HG02642 (cell line): ENCODE measurements around the gene MKRN3.

Experiments used
- ATAC-seq: cut with Tn5 transposase; IDR thresholded peaks from one replicate; pipeline ENCODE4 v1.9.1; 2021; ENCODE audit warnings: mild to moderate bottlenecking; ENCODE audit not compliant: unreplicated experiment, poor library complexity

The MKRN3 gene

DNA sequence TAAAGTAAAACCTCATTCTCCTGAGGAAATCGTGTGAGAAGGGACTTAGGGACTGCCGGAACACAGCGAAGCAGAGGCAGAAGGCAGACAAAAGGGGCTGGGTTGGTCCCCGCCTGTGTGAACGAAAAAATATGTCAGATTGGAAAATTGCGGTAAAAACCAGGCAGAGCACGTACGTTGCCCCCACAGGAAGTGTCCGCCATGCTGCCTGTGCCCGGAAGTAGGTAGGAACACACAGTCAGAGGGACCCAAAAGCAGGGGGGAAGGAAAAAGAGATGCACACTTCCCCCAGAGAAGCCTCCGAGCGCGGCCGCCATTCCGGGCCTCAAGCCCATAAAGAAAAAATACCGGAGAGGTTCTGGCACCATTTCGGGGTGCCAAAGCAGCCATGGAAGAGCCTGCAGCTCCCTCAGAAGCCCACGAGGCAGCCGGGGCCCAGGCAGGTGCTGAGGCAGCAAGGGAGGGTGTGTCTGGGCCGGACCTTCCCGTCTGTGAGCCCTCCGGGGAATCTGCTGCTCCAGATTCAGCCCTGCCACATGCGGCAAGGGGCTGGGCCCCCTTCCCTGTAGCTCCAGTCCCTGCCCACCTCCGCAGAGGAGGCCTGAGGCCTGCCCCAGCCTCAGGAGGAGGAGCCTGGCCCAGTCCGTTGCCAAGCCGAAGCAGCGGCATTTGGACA, at the start of gene MKRN3:
TSS of gene MKRN3 (plus strand) at position 280 of the 676 bp plus-strand sequence. CDS start at position 389, 109 bp downstream.
- no peak for ATAC-seq

DNA sequence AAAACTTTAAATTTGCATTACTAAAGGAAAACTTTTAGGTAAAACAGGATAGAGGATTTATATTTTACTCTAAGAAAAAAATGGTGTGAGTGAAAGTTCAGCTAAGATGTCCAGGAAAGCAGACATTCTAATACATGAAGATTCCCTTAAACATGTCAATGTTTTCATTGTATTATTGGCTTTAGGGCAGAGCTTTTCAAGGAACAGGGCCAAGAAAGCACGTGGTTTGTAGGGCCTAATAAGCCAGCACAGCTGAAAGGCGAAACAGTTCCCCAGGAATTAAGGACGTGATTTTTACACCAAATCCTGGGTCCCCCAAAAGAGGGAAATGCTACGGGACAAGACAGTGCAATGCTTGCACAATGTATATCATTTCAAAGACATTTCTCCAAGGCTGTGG, 48.6 kb upstream of the MKRN3 start:
- ATAC-seq: no peak

GRCh38 chr15:23518104-23518503, 47.4 kb upstream of the MKRN3 start:
- no peak for ATAC-seq

- no peak for ATAC-seq
Measured at GRCh38 chr15:23524816-23525215, 40.7 kb upstream of the MKRN3 start.

GRCh38 chr15:23529891-23530290, 35.6 kb upstream of the MKRN3 start:
- no peak for ATAC-seq

DNA sequence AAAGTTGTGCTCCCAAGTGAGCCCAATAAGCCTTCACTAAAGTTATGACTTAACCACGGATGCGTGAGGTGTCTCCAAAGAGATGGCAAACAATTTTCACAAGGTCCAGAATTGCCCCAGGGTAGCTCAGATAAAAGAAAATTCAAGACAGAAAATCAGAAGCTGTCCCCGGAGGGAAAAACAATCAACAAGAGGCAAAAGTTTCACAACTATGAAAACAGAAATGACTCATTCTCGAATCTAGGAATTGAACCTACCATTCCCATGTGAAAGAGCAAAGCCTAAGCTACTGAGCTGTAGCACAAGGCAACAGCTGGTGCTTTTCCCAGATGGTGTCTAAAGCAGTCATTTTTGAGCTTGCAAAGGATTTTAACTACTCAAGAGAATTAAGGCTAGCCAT, 33.5 kb upstream of the MKRN3 start:
- no peak for ATAC-seq

- ATAC-seq: no peak
Measured at GRCh38 chr15:23536659-23537058, 28.8 kb upstream of the MKRN3 start.

- ATAC-seq: no peak
Measured at GRCh38 chr15:23538648-23539047, 26.8 kb upstream of the MKRN3 start.

- no peak for ATAC-seq
Measured at GRCh38 chr15:23539892-23540291, 25.6 kb upstream of the MKRN3 start.

DNA sequence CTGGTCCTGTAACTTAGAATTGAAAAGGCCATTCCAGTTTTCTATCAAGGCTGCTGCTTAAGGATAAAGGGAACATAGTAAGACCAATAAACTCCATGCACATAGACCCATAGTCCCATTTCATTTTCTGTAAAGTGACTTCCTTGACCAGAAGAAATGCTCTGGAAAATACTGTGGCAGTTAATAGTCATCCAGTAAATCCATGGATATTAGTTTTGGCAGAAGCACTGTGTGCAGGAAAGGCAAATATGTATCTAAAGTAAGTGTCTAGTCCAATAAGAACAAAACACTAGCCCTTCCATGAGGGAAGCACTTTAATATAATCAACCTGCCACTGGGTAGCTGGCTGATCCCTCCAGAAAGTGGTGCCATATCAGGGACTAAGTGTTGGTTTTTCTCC, 19.3 kb upstream of the MKRN3 start:
- ATAC-seq: no peak

GRCh38 chr15:23548071-23548470, 17.4 kb upstream of the MKRN3 start:
- ATAC-seq: no peak

- no peak for ATAC-seq
Measured at GRCh38 chr15:23561914-23562313, 3.6 kb upstream of the MKRN3 start.

GRCh38 chr15:23564821-23565394, 566 bp upstream of the MKRN3 start:
- no peak for ATAC-seq

- ATAC-seq: no peak
Measured at GRCh38 chr15:23566071-23566554, 639 bp downstream of the MKRN3 start.

DNA sequence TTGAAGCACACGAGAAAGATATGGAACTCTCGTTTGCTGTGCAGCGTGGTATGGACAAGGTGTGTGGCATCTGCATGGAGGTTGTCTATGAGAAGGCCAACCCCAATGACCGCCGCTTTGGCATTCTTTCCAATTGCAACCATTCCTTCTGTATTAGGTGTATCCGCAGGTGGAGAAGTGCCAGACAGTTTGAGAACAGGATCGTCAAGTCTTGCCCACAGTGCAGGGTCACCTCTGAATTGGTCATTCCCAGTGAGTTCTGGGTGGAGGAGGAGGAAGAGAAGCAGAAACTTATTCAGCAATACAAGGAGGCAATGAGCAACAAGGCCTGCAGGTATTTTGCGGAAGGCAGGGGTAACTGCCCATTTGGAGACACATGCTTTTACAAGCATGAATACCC, 1.2 kb downstream of the MKRN3 start:
- no peak for ATAC-seq

GRCh38 chr15:23567921-23568320, 2.4 kb downstream of the MKRN3 start:
- ATAC-seq: no peak

- no peak for ATAC-seq
Measured at GRCh38 chr15:23569151-23569925, 3.9 kb downstream of the MKRN3 start.

DNA sequence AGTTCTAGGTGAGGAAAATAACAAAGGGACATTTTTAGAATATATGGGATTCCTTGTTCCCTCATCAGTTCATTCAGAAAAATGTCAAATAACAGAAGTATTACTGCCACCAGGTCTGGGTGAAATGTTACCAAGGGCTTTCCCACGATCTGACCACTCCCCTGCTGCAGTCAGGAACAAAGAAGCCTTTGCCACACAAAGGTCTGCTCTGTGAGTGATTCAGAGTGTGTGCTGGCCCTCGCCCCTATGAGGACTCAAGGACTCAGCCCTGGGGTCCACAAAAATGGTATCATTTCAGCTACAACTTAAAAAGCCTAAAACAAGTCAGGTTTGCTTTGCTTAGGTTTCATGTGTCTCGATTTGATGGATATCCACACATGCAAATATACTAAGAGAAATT, 5.0 kb downstream of the MKRN3 start:
- ATAC-seq: no peak

DNA sequence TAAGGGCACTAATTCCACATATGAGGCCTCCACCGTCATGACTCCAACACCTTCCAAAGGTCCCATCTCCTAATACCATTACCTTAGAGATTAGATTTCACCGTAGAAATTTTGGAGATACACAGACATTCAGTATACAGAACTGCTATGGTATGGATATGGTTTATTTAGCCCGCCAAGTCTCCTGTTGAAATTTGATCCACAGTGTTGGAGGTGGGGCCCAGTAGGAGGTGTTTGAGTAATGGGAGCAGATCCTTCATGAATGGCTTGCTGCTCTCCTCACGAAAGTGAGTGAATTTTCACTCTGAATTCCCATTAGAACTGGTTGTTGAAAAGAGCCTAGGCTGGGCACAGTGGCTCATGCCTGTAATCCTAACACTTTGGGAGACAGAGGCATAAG, 7.4 kb downstream of the MKRN3 start:
- ATAC-seq: no peak

- ATAC-seq: no peak
Measured at GRCh38 chr15:23574742-23575141, 9.3 kb downstream of the MKRN3 start.

DNA sequence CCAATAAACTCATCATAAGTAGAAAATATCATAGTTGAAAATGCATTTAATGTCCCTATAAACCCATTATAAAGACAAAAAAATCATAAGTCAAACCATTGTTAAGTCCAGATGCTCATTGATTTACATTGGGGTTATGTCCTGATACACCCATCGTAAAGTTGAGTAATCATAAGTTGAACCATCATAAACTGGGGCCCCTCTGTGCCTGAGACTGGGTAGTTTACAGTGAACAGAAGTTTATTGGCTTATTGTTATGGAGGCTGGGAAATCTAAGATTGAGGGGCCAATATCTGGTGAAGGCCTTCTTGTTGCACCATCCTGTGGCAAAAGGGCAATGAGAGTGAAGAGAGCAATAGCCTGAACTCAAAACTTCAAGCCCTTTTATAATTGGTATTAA, 10.6 kb downstream of the MKRN3 start:
- ATAC-seq: no peak
